ENCODE data around the gene RPL35A.
"Not testable (repeated sequence)": the region's sequence is repeated elsewhere in the genome, so short reads cannot be mapped to it uniquely, and the experiment has no call there.

Gene RPL35A

GRCh38 chr3:197953325-197953724 lies 3.3 kb downstream of the RPL35A start:
- DNase-seq = no peak

GRCh38 chr3:197953881-197954280 lies 3.9 kb downstream of the RPL35A start:
- DNase-seq = no peak

GRCh38 chr3:197955892-197956477 lies 6.0 kb downstream of the RPL35A start:
- DNase-seq = no peak

DNA sequence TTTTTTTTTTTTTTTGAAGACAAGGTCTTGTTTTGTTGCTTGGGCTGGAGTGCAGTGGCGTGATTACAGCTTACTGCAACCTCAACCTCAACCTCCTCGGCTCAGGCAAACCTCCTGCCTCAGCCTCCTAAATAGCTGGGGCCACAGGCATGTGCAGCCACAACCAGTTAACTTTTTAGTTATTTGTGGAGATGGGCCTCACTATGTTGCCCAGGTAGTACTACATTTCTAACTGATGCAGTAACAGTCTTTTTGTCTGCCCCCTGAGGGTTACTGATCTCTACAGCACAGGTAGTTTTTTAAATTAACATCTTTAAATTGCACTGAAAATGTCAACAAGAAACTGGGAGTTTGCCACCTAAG lies 6.6 kb downstream of the RPL35A start:
- DNase-seq = no peak

DNA sequence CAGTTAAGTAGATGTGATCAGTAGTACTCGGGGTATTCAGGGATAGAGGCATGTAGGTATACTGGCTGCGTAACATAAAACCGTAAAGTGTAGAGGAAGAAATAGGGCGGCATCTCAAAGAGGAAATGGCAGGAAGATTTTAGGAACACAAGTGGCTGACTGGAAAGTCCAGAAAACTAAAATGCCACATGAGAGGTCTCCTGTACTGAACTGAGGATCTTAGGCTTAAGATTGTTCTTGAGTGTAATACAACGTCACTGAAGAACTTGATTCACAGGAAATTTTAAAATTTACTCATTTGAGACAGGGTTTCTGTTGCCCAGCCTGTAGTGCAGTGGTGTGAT lies 7.8 kb downstream of the RPL35A start:
- DNase-seq = no peak

DNA sequence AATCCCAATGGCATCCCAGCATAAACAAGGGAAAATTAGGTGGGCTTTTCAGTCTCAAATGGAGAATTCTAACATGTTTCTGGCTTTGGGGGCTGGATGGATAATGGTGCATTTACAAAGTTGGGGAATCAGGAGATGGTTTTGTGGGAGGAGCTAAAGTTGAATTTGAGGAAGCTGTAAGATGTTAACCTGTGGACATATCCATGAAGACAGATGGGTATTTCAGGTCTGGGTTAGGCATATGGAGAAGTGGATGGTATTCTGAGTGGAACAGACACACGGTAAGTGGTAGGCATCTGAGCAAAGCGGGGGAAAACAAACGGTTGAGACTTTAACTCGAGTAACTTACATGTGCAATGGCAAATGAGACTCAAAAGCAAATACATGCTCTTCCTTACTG lies 8.4 kb downstream of the RPL35A start:
- DNase-seq = no peak

DNA sequence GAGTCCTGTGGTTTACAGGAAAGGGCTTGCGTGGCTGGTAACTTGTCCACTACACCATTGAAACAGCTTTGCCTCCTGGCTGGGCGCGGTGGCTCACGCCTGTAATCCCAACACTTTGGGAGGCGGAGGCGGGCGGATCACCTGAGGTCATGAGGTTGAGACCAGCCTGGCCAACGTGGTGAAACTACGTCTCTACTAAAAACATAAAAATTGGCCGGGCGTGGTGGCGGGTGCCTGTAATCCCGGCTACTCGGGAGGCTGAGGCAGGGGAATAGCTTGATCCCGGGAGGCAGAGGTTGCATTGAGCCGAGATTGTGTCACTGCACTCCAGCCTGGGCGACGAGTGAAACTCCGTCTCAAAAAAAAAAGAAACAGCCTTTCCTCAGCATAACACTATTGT lies 8.9 kb downstream of the RPL35A start:
- not testable (repeated sequence) for DNase-seq

GRCh38 chr3:197959500-197959890 lies 9.5 kb downstream of the RPL35A start:
- no peak for DNase-seq

- DNase-seq = peak; percentile 85
Measured at GRCh38 chr3:197959891-197960693, 10.1 kb downstream of the RPL35A start, which contains the start of gene LMLN. LMLN (plus strand) TSS chr3:197960217; CDS start chr3:197960246, 29 bp downstream.

DNA sequence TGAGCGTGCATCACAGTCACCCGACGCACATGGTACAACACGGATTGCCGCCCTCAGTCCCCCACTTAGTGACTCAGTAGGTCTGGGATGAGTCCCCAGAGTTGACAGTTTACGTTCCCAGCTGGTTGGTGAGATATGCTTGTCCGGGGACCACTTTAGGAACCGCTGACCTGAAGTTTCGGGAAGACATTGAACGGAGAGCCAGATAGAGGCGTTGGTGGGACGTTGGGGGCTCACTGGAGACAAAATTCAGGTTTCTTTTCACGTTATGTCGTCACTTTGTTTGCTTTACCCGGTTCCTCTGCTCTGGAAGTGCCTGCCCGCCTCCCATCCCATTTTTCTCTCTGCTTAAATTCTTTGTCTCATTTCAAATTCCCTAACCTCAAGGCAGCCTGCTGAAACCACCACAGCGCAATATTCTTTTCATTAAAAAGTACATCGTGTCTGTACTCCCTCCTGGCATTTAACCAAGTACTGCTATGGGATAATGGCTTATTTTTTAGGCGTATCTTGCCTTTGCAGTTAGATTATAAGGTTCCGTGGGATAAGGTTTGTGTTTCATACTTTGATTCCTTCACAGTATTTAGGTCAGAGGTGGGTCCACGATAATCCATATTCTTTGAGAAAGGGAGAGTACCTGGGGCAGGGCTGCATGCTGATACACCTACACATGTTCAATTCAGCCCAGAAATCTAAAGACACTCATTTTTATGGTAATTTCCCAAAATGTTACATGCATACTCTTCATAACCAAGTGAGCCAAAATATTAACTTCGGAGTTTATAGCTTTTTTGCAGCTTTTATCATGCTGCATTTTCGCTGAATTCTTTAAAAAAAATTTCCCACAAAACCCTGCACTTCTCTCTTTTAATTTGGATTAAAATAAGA lies 10.9 kb downstream of the RPL35A start:
- no peak for DNase-seq

GRCh38 chr3:197961582-197961945 lies 11.6 kb downstream of the RPL35A start:
- DNase-seq = no peak

DNA sequence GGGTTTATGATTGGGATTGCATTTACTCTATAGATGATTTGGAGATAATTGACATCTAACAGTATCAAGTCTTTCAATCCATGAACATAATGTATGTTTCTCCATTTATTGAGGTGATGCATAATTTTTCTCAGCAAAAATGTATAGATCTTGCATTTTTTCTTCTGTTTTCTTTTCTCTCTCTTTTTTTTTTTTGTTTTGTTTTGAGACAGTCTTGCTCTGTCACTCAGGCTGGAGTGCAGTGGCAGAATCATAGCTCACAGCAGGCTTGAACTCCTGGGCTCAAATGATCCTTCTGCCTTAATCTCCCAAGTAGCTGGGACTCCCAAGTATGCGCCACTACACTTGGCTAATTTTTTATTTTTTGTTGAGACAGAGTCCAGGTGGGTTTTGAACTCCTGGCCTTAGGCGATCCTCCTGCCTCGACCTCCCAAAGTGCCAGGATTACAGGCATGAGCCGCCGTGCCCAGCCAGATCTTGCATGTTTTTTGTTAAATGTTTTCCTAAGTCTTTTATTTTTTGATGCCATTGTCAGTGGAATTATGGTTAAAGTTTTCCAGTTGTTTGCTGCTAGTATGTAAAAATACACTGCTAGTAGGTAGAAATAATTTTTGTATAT lies 13.1 kb downstream of the RPL35A start:
- no peak for DNase-seq

DNA sequence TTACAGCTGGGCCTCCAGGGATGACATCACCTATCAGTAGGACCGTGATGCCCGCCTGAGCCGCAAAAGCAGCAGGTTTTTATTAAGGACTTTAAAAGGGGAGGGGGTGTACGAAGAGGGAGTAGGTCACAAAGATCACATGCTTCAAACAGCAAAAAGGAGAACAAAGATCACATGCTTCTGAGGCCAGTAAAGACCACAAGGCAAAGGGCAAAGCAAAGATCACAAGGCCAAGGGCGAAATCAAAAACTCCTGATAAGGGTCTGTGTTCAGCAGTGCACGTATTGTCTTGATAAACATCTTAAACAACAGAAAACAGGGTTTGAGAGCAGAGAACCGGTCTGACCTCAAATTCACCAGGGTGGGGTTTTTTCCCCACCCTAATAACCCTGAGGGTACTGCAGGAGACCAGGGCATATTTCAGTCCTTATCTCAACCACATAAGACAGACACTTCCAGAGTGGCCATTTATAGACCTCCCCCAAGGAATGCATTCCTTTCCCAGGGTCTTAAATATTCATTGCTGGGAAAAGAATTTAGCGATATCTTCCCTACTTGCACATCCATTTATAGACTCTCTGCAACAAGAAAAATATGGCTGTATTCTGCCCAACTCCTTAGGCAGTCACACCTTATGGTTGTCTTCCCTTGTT lies 17.5 kb downstream of the RPL35A start:
- DNase-seq = not testable (repeated sequence)

DNA sequence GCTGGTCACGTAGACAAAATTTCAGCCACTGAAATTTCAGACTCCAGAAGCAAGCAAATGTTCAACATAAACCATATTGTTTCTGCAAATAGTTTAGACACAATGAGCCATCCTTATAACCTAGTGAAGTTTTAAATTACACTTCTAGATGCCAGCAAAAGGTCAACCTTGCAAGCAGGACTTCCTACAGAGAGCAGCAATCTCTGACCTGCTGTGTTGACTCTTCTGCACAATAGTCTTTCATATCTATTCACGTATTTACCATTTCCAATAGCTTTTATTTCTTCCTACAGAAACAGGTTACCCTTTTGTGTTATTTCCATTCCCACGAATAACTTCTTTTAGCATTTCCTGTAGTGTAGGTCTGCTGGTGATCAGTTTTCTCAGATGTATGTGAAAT lies 20.6 kb downstream of the RPL35A start:
- no peak for DNase-seq

DNA sequence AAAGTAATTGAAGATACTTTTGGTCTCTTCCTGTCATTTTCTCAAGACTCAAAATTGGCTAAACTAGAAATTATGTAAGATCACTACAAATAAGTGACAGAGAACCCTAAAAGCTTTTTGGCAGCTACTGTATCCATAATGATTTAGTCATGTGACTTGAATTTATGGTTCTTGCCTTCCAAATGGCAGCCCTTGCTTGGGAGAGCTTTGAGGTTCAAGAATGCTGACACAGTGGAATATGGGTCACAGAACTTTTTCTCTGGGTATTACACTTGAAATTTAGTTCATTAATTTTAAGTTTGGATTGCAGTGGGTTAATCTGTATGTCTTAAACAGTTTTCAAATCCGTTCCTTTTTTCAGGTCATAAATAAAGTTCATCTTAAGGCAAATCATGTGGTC lies 24.0 kb downstream of the RPL35A start:
- no peak for DNase-seq

GRCh38 chr3:197975311-197975710 lies 25.3 kb downstream of the RPL35A start:
- no peak for DNase-seq

GRCh38 chr3:197983076-197983475 lies 33.1 kb downstream of the RPL35A start:
- DNase-seq = no peak

DNA sequence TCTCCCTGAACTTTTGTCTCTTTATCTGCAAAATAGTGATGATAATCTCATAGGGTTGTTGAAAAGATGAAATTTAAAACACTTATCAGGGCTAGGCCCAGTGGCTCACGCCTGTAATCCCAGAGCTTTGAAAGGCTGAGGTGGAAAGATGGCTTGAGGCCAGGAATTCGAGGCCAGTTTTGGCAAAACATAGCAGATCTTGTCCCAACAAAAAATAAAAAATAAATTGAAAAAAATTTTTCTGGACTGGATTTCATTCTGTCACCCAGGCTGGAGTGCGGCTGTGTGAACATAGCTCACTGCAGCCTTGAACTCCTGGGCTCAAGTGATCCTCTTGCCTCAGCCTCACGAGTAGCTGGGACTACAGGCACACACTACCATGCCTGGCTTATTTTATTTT lies 39.7 kb downstream of the RPL35A start:
- DNase-seq = no peak

GRCh38 chr3:197994736-197995135 lies 44.7 kb downstream of the RPL35A start:
- no peak for DNase-seq

DNA sequence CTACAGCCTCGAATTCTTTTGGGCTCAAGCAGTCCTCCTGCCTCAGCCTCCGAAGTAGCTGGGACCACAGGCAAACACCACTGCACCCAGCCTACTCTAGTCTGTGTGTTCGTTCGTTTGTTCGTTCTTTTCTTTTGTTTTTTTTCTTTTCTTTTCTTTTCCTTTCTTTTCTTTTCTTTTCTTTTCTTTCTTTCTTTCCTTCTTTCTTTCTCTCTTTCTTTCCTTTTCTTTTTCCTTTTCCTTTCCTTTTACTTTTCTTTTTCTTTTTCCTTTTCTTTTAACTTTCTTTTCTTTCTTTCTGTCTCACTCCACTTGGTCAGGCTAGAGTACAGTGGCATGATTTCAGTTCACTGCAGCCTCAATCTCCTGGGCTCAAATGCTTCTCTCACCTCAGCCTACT lies 46.9 kb downstream of the RPL35A start:
- DNase-seq = no peak

DNA sequence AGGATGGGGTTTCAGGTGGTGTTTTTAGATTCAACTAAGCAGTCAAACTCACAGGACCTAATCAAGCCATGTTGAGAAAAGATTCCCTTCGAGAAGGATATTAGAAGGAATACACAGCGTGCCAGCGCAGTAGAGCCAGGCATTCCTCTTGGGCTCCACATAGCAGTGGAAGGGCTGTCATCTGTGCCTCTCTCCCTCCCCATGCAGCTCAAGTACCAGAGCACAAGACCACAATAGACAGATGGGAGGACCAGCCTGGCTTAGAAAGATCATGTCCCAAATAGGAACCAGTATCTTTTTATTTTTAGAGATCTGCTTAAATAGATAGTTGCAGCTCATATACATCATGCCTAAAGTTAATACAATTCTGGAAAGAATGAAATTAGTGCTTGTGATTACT lies 47.9 kb downstream of the RPL35A start:
- no peak for DNase-seq
